GM21367 (cell line): ENCODE data around the gene LRFN2.

Source experiments
- ATAC-seq: cut with Tn5 transposase; IDR thresholded peaks from one replicate; pipeline ENCODE4 v1.9.1; 2021; ENCODE audit not compliant: unreplicated experiment

The LRFN2 gene

DNA sequence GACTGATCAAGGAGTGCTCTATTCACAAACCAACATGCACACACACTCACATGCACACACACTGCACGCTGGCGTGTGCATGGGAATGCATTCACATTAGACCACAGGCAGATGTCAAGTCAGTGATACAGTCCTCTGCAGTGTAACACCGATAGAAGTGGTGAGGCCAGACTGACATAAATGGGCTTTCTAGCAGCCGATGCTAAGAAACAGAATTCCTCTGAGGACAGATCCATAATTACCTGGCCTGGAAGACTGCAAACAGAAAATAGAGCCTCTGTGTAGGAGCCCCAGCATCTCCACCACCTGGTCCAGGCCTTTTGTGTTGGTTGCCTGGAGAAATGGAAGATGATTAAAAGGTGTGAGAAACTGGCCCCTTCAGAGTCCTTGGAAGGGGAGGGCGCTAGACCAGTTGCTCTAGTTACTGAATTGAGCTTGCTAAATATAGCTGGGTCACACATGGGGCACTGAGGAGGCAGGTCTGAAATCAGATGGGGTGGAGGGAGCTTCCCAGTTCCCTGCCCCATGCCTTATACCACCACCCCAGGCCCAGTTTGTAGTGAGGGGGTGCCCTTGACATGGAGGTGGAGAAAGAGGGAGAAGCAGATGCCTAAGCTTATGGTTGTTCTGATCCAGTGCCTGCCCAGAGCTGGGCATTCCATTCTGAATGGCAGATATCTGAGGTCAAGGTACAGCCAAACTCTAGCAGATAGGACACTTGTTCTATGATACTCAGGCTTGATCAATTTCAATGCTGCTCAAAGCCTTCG is 233.8 kb downstream of the LRFN2 start:
- ATAC-seq, result no peak

DNA sequence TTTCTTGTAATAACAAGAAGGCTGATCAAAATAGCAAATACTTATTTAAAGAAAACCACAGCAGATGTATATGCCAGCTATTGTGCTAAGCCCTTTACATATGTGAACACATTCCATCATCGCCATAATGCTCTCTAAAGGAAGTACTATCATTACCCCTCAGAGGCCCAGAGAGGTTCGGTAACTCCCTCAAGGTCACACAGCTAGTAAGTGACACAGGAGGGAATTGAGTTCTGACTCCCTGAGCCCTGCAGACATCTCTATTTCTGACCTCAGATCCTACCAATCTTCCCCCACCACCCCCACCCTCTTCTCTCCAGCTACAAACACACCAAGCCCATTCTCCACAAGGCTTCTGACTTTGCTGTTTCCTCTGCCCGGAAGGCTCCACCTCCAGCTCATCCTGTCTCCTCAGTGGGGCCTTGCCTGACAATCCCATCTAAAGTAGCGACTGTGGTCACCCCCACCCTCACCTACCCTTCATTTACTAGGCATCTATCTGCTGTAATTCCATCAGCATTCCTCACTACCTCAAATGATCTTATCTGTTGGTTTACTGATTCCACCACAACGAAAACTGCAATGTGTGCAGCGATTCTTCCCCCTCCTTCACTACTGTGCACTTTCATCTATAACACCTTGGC is 234.5 kb downstream of the LRFN2 start:
- no peak for ATAC-seq

DNA sequence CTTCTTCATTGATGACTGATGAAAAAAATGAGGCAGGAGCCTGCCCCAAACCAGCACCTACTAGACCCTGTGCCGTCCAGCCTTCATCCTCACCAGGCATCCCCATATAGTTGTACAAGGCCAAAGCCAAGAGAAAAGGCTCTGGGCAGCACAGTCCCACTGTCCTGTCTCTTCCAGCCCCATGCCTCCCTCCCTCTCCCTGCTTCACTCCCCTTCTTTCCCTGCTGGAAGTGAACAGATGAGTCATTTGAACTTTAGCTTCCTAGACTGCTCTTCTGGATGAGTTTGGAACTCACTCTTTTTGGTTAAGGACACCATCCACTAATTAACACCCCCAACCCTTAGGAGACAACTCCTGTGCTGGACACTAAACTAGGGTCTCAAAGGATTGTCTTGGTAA is 235.2 kb downstream of the LRFN2 start:
- no peak for ATAC-seq

DNA sequence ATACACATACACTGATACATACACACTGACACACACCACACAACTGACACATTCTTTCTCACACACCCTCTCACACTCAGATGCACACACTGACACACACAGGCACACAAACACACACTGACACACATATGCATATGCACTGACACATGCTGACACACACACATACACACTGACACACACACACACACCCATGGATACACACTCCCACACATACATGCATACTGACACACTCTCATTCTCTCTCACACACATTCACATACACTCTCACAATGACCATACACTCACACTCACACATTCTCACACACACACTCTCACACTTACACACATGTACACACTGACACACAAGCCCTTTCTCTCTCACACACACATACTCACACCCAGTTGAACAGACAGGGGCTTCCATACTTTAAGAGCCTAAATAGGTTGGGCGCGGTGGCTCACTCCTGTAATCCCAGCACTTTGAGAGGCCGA is 236.4 kb downstream of the LRFN2 start:
- ATAC-seq, result no peak

DNA sequence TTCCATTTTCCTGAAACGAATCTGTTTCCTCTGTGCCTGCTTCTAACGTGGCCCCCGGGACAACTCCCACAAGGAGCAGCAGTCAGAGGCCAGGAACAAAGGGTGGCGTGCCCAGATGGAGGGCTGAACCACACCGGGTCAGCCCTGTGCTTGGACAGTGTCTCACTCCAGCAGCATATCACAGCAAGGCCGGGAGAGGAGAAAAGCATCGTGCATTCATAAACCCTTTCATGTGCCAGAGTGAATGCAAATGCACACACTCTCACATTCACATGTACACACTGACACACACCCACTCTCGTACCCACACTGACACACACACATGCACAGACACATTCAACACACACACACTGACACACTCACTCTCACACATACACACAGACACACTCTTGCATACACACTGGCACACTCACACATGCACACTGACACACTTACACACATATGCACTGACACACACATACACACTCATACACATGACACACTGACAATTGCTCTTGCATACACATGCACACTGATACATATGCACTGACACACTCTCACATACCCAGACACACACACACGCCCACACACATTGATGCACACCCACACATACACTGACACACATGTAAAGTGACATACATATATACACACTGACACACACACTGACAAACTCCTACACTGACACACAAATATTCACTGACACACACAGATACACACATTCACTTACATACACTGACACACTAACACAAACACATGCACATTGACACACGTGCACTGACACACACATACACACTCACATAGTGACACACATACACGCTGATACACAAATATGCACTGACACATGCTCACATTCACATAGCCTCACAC is 237.0 kb downstream of the LRFN2 start:
- no peak for ATAC-seq

DNA sequence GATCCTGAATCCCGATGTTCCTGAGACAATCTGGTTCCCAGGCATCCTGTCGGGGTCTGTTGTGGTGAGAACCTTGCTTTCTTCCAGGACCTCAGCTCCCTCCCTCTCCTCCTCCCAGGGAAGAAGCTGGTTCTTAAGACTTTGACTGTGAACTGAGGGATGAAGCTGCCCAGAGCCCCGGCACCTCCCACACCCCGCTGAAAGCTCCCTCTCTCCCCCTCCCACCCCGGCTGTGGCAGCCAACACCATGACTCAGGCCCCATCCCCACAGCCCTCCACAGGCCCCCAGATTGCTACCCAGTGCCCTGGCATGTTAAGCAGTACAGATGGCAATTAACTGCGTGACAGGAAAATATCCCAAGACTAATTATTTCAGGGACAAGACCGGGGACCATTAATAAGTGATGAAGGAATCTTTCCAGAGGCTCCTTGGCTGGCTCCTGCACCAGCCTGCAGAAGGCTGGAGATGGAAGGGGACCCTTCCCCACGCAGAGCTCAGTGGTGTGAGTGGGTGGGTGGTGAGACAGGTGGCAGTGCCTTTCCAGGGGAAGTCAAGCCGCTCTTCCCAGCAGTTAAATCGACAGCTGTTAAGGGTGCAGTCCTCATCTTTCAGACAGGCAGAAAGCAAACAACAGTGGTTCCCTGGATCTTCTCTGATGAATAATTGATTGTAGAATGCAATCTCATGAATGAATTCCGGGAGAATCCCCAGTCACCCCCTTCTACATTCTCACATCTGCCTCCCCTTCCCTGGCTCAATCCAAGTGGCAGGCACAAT is 237.9 kb downstream of the LRFN2 start:
- ATAC-seq, result no peak

DNA sequence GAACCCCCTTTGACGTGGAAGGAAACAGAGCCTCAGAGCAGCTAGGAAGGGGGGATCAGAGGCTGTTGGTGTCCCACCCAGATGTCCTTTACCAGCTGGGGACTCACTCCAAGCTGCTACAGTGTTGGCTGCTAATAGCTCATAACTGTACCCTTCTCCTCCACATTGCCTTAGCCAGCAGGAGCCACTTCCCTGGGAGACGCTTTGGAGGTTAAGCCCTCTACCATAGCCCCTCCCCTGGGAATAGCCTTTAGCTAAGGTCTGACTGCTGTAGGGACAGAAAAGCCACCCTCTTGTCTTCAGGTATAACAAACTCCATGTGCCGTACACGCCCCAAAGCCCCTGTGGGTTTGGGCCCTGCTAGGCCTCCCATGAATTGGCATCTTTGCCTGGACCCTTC is 238.6 kb downstream of the LRFN2 start:
- no peak for ATAC-seq

DNA sequence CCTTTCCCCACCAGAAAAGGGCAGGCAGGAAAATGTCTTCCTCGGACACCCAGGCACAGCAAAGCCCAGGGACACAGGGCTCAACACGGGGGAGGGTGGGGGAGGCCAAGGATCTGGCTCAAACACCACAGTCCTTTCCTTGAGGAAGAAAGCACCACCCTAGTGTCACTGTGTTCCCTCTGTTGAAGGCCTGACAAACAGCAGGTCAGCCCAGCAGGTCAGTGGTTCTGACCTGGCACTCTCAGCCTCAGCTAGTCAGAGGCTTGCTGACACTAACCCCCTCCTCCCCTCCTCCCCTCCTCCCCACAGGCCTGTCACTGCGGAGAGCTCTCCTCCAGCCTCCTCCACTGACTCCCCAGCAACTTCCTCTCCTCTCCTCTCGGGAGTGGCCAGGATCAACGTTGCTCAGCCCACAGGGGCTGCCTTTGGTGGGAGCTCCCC is 239.6 kb downstream of the LRFN2 start:
- no peak for ATAC-seq

DNA sequence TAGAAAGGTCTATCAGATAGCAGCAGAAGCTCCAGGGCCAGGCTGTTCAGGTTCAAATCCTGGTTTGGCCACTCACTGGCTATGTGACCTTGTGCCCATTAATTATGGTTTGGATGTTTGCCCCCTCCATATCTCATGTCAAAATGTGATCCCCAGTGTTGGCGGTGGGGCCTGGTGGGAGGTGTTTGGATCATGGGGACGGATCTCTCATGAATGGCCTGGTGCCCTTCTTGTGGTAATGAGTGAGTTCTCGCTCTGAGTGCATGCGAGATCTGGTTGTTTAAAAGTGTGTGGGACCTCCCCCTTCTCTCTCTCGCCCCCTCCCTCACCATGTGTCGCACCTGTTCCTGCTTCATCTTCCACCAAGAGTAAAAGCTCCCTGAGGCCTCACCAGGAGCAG is 240.9 kb downstream of the LRFN2 start:
- ATAC-seq, result no peak

DNA sequence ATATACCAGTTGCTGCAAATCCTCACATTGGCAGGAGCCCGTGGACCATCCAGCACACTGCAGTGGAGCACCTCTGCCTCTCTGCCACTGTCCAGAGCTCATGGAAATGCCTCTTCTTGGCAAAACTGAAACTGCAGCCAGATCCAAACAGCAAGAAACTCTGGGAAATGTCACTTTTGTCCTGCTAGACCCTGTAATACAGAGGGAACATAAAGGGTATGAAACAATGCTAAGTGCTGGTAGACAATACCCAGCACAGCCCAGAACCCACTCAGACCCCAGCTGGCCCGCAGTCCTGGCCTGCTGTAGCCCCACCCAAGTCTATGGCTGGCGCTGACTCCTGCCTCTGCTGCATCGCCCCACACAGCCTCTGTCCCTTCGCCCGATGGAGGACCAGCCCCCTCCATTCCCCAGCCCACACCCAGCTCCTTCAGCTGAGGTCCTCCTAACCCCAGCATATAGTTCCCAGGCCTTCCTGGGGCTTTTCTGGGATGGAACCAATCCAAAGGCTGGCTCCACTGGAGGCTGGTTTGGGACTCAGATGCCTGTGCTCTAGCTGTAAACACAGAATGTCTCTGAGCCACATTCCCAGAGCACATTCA is 242.5 kb downstream of the LRFN2 start:
- ATAC-seq, result no peak

DNA sequence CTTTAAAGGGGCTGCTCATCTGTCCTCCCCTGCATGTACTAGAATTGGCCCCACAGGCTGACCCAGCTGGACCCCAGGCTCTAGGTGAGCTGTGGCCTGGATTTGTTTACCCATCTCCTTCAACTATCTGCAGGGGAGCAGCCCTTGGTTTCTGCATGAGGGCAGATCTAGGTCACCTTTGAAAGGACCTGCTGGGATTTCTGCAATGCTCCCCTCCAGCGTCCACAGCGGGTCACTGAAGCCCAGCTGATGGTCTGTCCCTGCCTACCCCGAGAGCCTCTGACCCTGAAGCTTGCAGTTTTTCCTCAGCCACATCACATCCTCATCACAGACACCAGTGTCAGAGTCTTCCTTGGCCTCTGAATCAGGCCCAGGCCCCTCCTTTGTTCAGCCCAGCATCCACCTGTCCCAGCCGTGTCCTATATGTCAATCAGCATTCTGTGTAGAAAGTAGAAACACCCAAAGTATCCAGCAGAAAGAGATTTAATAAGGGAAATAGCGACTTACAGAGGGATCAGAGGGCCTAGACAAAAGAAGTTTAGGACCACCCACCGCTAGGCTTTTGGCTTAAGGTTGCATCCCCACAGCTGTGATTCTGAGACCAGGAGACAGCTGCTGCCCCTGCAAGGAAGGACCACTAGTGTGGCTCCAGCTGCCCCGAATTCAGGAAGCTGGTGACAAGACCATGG is 243.1 kb downstream of the LRFN2 start:
- no peak for ATAC-seq

DNA sequence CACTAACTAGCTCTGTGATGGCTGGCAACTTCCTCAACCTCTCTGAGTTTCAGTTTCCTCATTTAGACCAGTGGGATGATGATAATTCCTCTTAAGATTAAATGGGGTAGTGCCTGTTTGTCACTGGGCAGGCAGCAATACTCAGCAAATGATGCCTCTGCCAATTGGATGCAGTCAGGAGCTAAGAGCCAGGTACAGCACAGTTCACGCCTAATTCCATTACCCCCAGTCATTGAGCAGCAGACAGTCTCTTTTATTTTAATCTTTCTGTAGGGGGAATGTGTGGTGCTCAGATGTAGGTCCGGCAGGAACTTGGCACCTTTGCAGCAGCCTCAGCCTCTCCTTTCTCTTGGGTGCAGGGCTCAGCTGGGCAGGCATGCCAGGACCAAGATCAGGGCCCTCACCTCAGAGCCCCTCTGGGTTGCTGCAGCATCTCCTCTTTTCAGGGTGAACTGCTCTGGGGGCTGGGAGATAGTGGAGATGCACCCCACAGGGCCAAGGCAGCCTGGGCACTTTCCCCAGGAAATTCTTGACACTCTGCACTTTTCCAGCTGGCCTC is 243.8 kb downstream of the LRFN2 start:
- no peak for ATAC-seq

DNA sequence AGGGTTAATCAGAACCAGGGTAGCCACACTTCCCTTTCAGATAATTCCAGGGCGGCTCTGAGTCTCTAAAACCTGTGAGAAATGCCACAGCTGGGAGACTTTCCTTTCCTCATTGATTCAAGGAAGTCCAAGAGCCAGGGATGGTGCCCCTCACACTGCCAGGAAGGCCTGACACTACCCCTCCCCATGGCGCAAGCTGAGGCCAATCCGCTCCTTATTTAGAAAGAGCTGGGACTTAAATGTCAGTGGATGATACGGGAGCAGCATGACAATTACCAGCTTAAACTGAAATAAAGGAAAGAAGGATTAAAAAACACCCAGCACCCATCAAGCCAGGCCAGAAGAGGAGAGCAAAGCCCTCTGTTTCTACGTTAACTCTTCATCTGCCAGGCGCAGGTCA is 244.4 kb downstream of the LRFN2 start:
- ATAC-seq, result no peak

DNA sequence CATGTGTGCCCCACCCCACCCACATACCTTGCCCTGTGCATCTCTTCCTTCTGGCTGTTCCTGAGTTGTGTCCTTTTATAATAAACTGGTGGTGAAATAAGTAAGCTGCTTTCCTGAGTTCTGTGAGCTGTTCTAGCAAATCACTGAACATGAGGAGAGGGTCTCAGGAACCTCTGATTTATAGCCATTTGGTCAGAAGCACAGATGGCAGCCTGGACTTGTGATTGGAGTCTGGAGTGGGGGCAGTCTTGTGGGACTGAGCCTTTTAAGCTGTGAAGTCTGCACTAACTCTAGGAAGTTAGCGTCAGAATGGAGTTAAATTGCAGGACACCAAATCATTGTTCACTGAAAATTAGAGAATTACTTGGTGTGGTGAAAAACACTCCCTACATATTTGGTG is 245.4 kb downstream of the LRFN2 start:
- ATAC-seq, result no peak
